ENCODE results near the gene HTT.

HTT gene

GRCh38 chr4:3029464-3029863 is 45.0 kb upstream of the HTT start:
- Histone ChIP-seq H3K36me3 (ENCODE audit: insufficient read depth, low read length) (no peaks in the 10 kb centered on the region), H3K4me3 (ENCODE audit: low read length, poor library complexity, severe bottlenecking) (no peak overlapping the region), H3K9ac (ENCODE audit: low read depth, low read length, poor library complexity, severe bottlenecking) (no peak overlapping the region), H3K27me3 (ENCODE audit: insufficient read depth, low read length, poor library complexity, severe bottlenecking) (no peaks in the 10 kb centered on the region), H3K9me3 (ENCODE audit: insufficient read depth, low read depth, low read length) (no peaks in the 10 kb centered on the region), H3K4me2 (ENCODE audit: low read depth, low read length, poor library complexity, severe bottlenecking) (no peak overlapping the region), H4K20me1 (ENCODE audit: insufficient read depth, low read length, poor library complexity, severe bottlenecking) (no peaks in the 10 kb centered on the region), H3F3A (ENCODE audit: low read depth) (no peaks in the 10 kb centered on the region), H3K4me1 (ENCODE audit: insufficient read depth, low read length, poor library complexity, severe bottlenecking) (no peaks in the 10 kb centered on the region), H2AFZ (ENCODE audit: low read length) (no peak overlapping the region), H3K9me2 (replicated peaks; ENCODE audit: low read depth, low read length) (no peaks in the 10 kb centered on the region), H3K79me2 (ENCODE audit: insufficient read depth, low read length) (no peaks in the 10 kb centered on the region)
- no peak for TF ChIP-seq CTCF (conservative IDR thresholded peaks at IDR 0.05; ENCODE audit: low read length)

- H3K4me3 ChIP-seq (ENCODE audit: low read length, poor library complexity, severe bottlenecking) = no peak overlapping the region
- H3K9me3 ChIP-seq (ENCODE audit: insufficient read depth, low read depth, low read length) = no peaks in the 10 kb centered on the region
- H3K9me2 ChIP-seq (replicated peaks; ENCODE audit: low read depth, low read length) = no peaks in the 10 kb centered on the region
- no peaks in the 10 kb centered on the region for H3F3A ChIP-seq (ENCODE audit: low read depth)
- no peak overlapping the region for H3K4me2 ChIP-seq (ENCODE audit: low read depth, low read length, poor library complexity, severe bottlenecking)
- no peak for TF ChIP-seq CTCF (conservative IDR thresholded peaks at IDR 0.05; ENCODE audit: low read length)
- TF ChIP-seq EZH2phosphoT487 (IDR thresholded peaks at IDR 0.05; ENCODE audit: borderline replicate concordance) = no peak
- H4K20me1 ChIP-seq (ENCODE audit: insufficient read depth, low read length, poor library complexity, severe bottlenecking) = no peaks in the 10 kb centered on the region
- H3K79me2 ChIP-seq (ENCODE audit: insufficient read depth, low read length) = no peaks in the 10 kb centered on the region
- no peaks in the 10 kb centered on the region for H3K4me1 ChIP-seq (ENCODE audit: insufficient read depth, low read length, poor library complexity, severe bottlenecking)
- H3K9ac ChIP-seq (ENCODE audit: low read depth, low read length, poor library complexity, severe bottlenecking) = no peak overlapping the region
- H2AFZ ChIP-seq (ENCODE audit: low read length) = no peak overlapping the region
- no peaks in the 10 kb centered on the region for H3K36me3 ChIP-seq (ENCODE audit: insufficient read depth, low read length)
- H3K27me3 ChIP-seq (ENCODE audit: insufficient read depth, low read length, poor library complexity, severe bottlenecking) = no peaks in the 10 kb centered on the region
These were observed 43.7 kb upstream of the HTT start for GRCh38 chr4:3030566-3031356.

GRCh38 chr4:3031357-3032082 is 43.0 kb upstream of the HTT start:
- no peak overlapping the region for H2AFZ ChIP-seq (ENCODE audit: low read length)
- no peak for TF ChIP-seq CTCF (conservative IDR thresholded peaks at IDR 0.05; ENCODE audit: low read length)
- TF ChIP-seq EZH2phosphoT487 (IDR thresholded peaks at IDR 0.05; ENCODE audit: borderline replicate concordance) = no peak
- H3K79me2 ChIP-seq (ENCODE audit: insufficient read depth, low read length) = no peaks in the 10 kb centered on the region
- no peak overlapping the region for H3K4me2 ChIP-seq (ENCODE audit: low read depth, low read length, poor library complexity, severe bottlenecking)
- H3K9me3 ChIP-seq (ENCODE audit: insufficient read depth, low read depth, low read length) = no peaks in the 10 kb centered on the region
- no peak overlapping the region for H3K9ac ChIP-seq (ENCODE audit: low read depth, low read length, poor library complexity, severe bottlenecking)
- no peaks in the 10 kb centered on the region for H3K4me1 ChIP-seq (ENCODE audit: insufficient read depth, low read length, poor library complexity, severe bottlenecking)
- H3K36me3 ChIP-seq (ENCODE audit: insufficient read depth, low read length) = no peaks in the 10 kb centered on the region
- H4K20me1 ChIP-seq (ENCODE audit: insufficient read depth, low read length, poor library complexity, severe bottlenecking) = no peaks in the 10 kb centered on the region
- H3F3A ChIP-seq (ENCODE audit: low read depth) = no peaks in the 10 kb centered on the region
- H3K9me2 ChIP-seq (replicated peaks; ENCODE audit: low read depth, low read length) = no peaks in the 10 kb centered on the region
- H3K4me3 ChIP-seq (ENCODE audit: low read length, poor library complexity, severe bottlenecking) = no peak overlapping the region
- no peaks in the 10 kb centered on the region for H3K27me3 ChIP-seq (ENCODE audit: insufficient read depth, low read length, poor library complexity, severe bottlenecking)

Measured in Loucy (cell line).